Measurements from ENCODE around the gene COL4A3. TPM values are rescaled to one million over a fixed set of nuclear protein-coding genes. Genes with fewer than 3 reads are reported as not detected.
A peak's percentile ranks its signal among the peaks of the same experiment; 100 is the strongest.

COL4A3 gene
- total RNA-seq (under 0.01 TPM), polyA plus RNA-seq (ENCODE audit: insufficient read depth in 1 of 8, insufficient read length in 8 of 8, low replicate concordance in 1 of 8) (under 1 TPM in 3 of 8 donors, not detected in 5; 0.06 to 0.18 (median 0.10) TPM)
- long read RNA-seq, donor 1, result 0 reads
- long read RNA-seq, donor 2, result 0 reads
- long read RNA-seq, donor 3, result 0 reads
- long read RNA-seq, donor 4, result 0 reads
- long read RNA-seq, donor 5, result 0 reads
- long read RNA-seq, donor 6, result 0 reads
- long read RNA-seq, donor 7, result 0 reads
- long read RNA-seq, donor 8, result 0 reads
- long read RNA-seq, donor 9, result 0 reads
- long read RNA-seq, donor 10, result 0 reads
- long read RNA-seq, donor 11, result 0 reads

DNA sequence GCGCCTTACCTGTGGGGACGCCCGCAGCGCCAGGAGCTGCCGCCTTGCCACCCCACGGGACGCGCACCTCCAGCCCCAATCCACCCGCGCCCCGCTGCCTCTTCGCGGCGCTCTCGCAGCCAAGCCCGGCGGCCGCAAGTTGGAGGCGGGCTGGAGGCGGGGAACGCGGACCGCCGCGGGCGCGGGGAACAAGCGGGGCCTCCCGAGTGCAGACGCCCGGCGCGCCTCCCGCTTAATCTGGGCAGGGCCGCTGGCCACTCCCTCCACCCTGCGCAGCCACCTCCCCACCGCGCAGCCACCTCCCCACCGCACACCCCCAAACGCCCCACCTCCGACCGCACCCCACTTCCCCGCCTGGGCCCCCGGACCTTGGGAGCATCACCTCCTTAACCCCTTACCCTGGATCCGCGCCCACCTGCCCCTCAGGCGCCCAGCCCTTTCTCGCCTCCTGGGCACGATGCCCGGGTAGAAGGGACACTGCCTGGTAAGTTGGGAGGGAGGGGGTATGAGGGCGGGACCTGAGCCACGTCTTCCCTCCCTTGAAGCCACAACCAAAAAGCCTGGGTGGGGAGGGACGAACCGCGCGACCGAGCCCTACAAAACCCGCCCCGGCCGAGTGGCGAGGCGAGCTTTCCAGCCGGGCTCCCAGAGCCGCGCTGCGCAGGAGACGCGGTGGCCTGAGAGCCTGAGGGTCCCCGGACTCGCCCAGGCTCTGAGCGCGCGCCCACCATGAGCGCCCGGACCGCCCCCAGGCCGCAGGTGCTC is at the start of gene COL4A3, which contains the start of gene COL4A4:
TSS of gene COL4A3 (plus strand) at position 627 of the 765 bp plus-strand sequence. CDS start at position 730, 103 bp downstream.
TSS of gene COL4A4 (minus strand) at position 208 of the 765 bp plus-strand sequence. CDS start 16,722 bp downstream, outside the sequence.
- peak; percentile 26 for DNase-seq
- peaks cover 22% of the 10 kb centered on the region for H3K27me3 ChIP-seq (ENCODE audit: control insufficient read depth, insufficient read depth, low read length)
- H3K27ac ChIP-seq (ENCODE audit: low read length), result no peak within 1 kb of the TSS
- peak within 1 kb of the TSS; percentile 22 for H3K4me3 ChIP-seq (ENCODE audit: low read length)
- no peaks in the 10 kb centered on the region for H3K36me3 ChIP-seq (ENCODE audit: control insufficient read depth, insufficient read depth, low read length)
- H3K9me3 ChIP-seq (replicated peaks; ENCODE audit: control insufficient read depth, low read depth, low read length), result peaks cover 2% of the 10 kb centered on the region
- H3K4me1 ChIP-seq (ENCODE audit: control insufficient read depth, insufficient read depth, low read length), result peaks cover 11% of the 10 kb centered on the region
- WGBS (ENCODE audit: insufficient coverage), result 1% methylated on average over 62 of the region's 77 CpGs

- H3K27me3 ChIP-seq (ENCODE audit: control insufficient read depth, insufficient read depth, low read length), result no peaks in the 10 kb centered on the region
- H3K4me1 ChIP-seq (ENCODE audit: control insufficient read depth, insufficient read depth, low read length), result no peaks in the 10 kb centered on the region
- H3K4me3 ChIP-seq (ENCODE audit: low read length), result no peak overlapping the region
- H3K27ac ChIP-seq (ENCODE audit: low read length), result no peak overlapping the region
- no peaks in the 10 kb centered on the region for H3K36me3 ChIP-seq (ENCODE audit: control insufficient read depth, insufficient read depth, low read length)
- peak; percentile 54 for DNase-seq
- H3K9me3 ChIP-seq (replicated peaks; ENCODE audit: control insufficient read depth, low read depth, low read length), result no peaks in the 10 kb centered on the region
- WGBS (ENCODE audit: insufficient coverage), result 37% methylated on average over 2 of the region's 5 CpGs
Measured at GRCh38 chr2:227115761-227116160, 48.7 kb upstream of the COL4A3 start.

DNA sequence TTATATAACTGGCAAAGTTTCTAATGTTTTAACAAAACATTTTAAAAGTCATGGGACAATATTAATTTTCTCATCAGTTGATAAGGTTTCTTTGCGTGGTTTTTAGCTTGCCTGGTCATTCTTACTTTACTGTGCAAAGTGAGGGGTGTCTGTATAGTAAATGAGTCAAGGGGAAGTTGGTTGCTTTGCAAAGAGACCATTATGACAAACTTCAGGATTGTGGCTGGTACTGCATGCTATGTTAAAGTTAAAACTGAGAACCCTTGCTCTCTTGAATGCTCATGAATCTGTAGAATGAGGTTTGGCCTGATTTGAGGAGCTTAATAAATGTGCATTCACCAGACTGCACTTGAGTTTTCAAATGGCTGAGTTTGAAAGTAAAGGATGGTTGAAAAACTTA is 47.4 kb upstream of the COL4A3 start:
- no peak overlapping the region for H3K4me3 ChIP-seq (ENCODE audit: low read length)
- WGBS (ENCODE audit: insufficient coverage), result 80% methylated on average over 1 of the region's 1 CpG
- no peaks in the 10 kb centered on the region for H3K27me3 ChIP-seq (ENCODE audit: control insufficient read depth, insufficient read depth, low read length)
- no peak for DNase-seq
- H3K4me1 ChIP-seq (ENCODE audit: control insufficient read depth, insufficient read depth, low read length), result no peaks in the 10 kb centered on the region
- no peak overlapping the region for H3K27ac ChIP-seq (ENCODE audit: low read length)
- no peaks in the 10 kb centered on the region for H3K36me3 ChIP-seq (ENCODE audit: control insufficient read depth, insufficient read depth, low read length)
- no peaks in the 10 kb centered on the region for H3K9me3 ChIP-seq (replicated peaks; ENCODE audit: control insufficient read depth, low read depth, low read length)

- no peaks in the 10 kb centered on the region for H3K27me3 ChIP-seq (ENCODE audit: control insufficient read depth, insufficient read depth, low read length)
- no peaks in the 10 kb centered on the region for H3K4me1 ChIP-seq (ENCODE audit: control insufficient read depth, insufficient read depth, low read length)
- no peak overlapping the region for H3K27ac ChIP-seq (ENCODE audit: low read length)
Measured at GRCh38 chr2:227117852-227118251, 46.6 kb upstream of the COL4A3 start.

DNA sequence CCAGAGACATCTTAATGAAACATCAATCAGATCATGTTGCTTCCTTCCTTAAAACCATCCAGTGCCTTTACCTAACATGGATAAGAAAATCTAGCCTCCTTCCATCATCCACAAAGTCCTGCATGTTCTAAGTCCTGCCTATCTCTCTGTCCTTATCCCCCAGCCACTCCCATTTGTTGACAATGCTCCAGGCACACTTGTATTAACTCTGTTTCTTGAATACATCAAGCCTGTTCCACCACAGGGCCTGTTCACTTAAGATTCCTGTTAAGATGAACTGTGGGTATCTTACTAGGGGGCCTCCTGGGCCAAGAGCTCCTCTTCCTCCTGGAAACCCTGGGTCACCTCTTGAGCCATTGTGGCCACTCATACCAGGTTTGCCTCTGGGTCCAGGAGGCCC is 46.1 kb upstream of the COL4A3 start:
- Histone ChIP-seq H3K9me3 (replicated peaks; ENCODE audit: control insufficient read depth, low read depth, low read length) (no peaks in the 10 kb centered on the region), H3K4me3 (ENCODE audit: low read length) (no peak overlapping the region), H3K36me3 (ENCODE audit: control insufficient read depth, insufficient read depth, low read length) (no peaks in the 10 kb centered on the region), H3K27ac (ENCODE audit: low read length) (no peak overlapping the region), H3K4me1 (ENCODE audit: control insufficient read depth, insufficient read depth, low read length) (no peaks in the 10 kb centered on the region), H3K27me3 (ENCODE audit: control insufficient read depth, insufficient read depth, low read length) (no peaks in the 10 kb centered on the region)
- no peak for DNase-seq

More at GRCh38 chr2:227117852-227118251, 46.6 kb upstream of the COL4A3 start:
- Histone ChIP-seq H3K9me3 (replicated peaks; ENCODE audit: control insufficient read depth, low read depth, low read length) (no peaks in the 10 kb centered on the region), H3K36me3 (ENCODE audit: control insufficient read depth, insufficient read depth, low read length) (no peaks in the 10 kb centered on the region), H3K4me3 (ENCODE audit: low read length) (no peak overlapping the region)
- DNase-seq, result peak; percentile 9
- WGBS (ENCODE audit: insufficient coverage), result no CpG with 5 or more reads among the region's 3 CpGs

- Histone ChIP-seq H3K4me3 (ENCODE audit: low read length) (no peak overlapping the region), H3K4me1 (ENCODE audit: control insufficient read depth, insufficient read depth, low read length) (no peaks in the 10 kb centered on the region), H3K9me3 (replicated peaks; ENCODE audit: control insufficient read depth, low read depth, low read length) (no peaks in the 10 kb centered on the region), H3K27me3 (ENCODE audit: control insufficient read depth, insufficient read depth, low read length) (peaks cover 4% of the 10 kb centered on the region), H3K27ac (ENCODE audit: low read length) (no peak overlapping the region), H3K36me3 (ENCODE audit: control insufficient read depth, insufficient read depth, low read length) (no peaks in the 10 kb centered on the region)
- DNase-seq, result no peak
- 65% methylated on average over 4 of the region's 4 CpGs for WGBS (ENCODE audit: insufficient coverage)
Measured at GRCh38 chr2:227123697-227124096, 40.7 kb upstream of the COL4A3 start.

GRCh38 chr2:227124811-227125210 is 39.6 kb upstream of the COL4A3 start:
- no peak for DNase-seq

GRCh38 chr2:227125506-227125905 is 38.9 kb upstream of the COL4A3 start:
- DNase-seq, result no peak
- Histone ChIP-seq H3K27ac (ENCODE audit: low read length) (no peak overlapping the region), H3K4me3 (ENCODE audit: low read length) (no peak overlapping the region), H3K36me3 (ENCODE audit: control insufficient read depth, insufficient read depth, low read length) (no peaks in the 10 kb centered on the region), H3K9me3 (replicated peaks; ENCODE audit: control insufficient read depth, low read depth, low read length) (no peaks in the 10 kb centered on the region), H3K27me3 (ENCODE audit: control insufficient read depth, insufficient read depth, low read length) (peaks cover 4% of the 10 kb centered on the region), H3K4me1 (ENCODE audit: control insufficient read depth, insufficient read depth, low read length) (no peaks in the 10 kb centered on the region)
- 48% methylated on average over 3 of the region's 5 CpGs for WGBS (ENCODE audit: insufficient coverage)

More at GRCh38 chr2:227124811-227125210, 39.6 kb upstream of the COL4A3 start:
- WGBS (ENCODE audit: insufficient coverage), result no CpG with 5 or more reads among the region's 2 CpGs
- no peaks in the 10 kb centered on the region for H3K4me1 ChIP-seq (ENCODE audit: control insufficient read depth, insufficient read depth, low read length)
- H3K36me3 ChIP-seq (ENCODE audit: control insufficient read depth, insufficient read depth, low read length), result no peaks in the 10 kb centered on the region
- H3K27ac ChIP-seq (ENCODE audit: low read length), result no peak overlapping the region
- H3K4me3 ChIP-seq (ENCODE audit: low read length), result no peak overlapping the region
- H3K9me3 ChIP-seq (replicated peaks; ENCODE audit: control insufficient read depth, low read depth, low read length), result no peaks in the 10 kb centered on the region
- peaks cover 4% of the 10 kb centered on the region for H3K27me3 ChIP-seq (ENCODE audit: control insufficient read depth, insufficient read depth, low read length)

GRCh38 chr2:227127201-227127600 is 37.2 kb upstream of the COL4A3 start:
- 19% methylated on average over 2 of the region's 8 CpGs for WGBS (ENCODE audit: insufficient coverage)

DNA sequence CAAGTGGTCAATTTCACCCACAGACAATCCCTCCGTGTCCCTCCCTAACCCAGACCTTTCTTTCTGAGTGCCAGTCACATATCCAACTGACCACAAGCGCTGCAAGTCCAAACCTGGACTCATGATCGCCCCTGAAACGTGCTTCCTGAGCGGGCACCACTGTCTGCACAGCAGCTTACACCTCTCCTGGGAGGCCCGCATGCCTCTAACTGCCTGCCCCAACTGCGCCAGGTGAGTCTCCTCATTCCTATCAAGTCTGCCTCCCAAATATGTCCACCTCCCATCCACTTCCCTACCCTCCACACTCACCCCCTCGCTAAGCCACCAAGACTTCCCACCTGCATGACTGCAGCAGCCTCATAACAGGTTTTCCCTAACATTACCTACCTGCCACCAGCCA is 33.8 kb upstream of the COL4A3 start:
- Histone ChIP-seq H3K4me3 (ENCODE audit: low read length) (no peak overlapping the region), H3K27ac (ENCODE audit: low read length) (no peak overlapping the region), H3K36me3 (ENCODE audit: control insufficient read depth, insufficient read depth, low read length) (no peaks in the 10 kb centered on the region), H3K27me3 (ENCODE audit: control insufficient read depth, insufficient read depth, low read length) (peaks cover 4% of the 10 kb centered on the region), H3K9me3 (replicated peaks; ENCODE audit: control insufficient read depth, low read depth, low read length) (no peaks in the 10 kb centered on the region), H3K4me1 (ENCODE audit: control insufficient read depth, insufficient read depth, low read length) (no peaks in the 10 kb centered on the region)
- no peak for DNase-seq
- 93% methylated on average over 8 of the region's 8 CpGs for WGBS (ENCODE audit: insufficient coverage)

More at GRCh38 chr2:227127201-227127600, 37.2 kb upstream of the COL4A3 start:
- Histone ChIP-seq H3K36me3 (ENCODE audit: control insufficient read depth, insufficient read depth, low read length) (no peaks in the 10 kb centered on the region), H3K27me3 (ENCODE audit: control insufficient read depth, insufficient read depth, low read length) (peaks cover 4% of the 10 kb centered on the region), H3K9me3 (replicated peaks; ENCODE audit: control insufficient read depth, low read depth, low read length) (no peaks in the 10 kb centered on the region), H3K4me1 (ENCODE audit: control insufficient read depth, insufficient read depth, low read length) (no peaks in the 10 kb centered on the region), H3K27ac (ENCODE audit: low read length) (no peak overlapping the region), H3K4me3 (ENCODE audit: low read length) (no peak overlapping the region)
- no peak for DNase-seq

Data from muscle of leg (tissue), 16 donors.